ENCODE results near the gene FBLN5. TPM values are rescaled to one million over a fixed set of nuclear protein-coding genes. Genes with fewer than 3 reads are reported as not detected.

The FBLN5 gene
- total RNA-seq, result 10 to 100 TPM; 20.3 to 44.3 (median 37.2) TPM

GRCh38 chr14:91947475-91948184 is at the start of gene FBLN5:
FBLN5 (minus strand) TSS chr14:91947694; CDS start chr14:91947229, 465 bp downstream.
- H3K36me3 ChIP-seq, result no peaks in the 10 kb centered on the region
- H3K9me3 ChIP-seq, result no peaks in the 10 kb centered on the region
- peaks cover 15% of the 10 kb centered on the region for H3K4me1 ChIP-seq
- DNase-seq (ENCODE audit: low spot score in 2 of 2), result peak; percentile 82 to 88
- no peak for TF ChIP-seq POLR2A (IDR thresholded peaks at IDR 0.05)
- TF ChIP-seq POLR2AphosphoS5 (IDR thresholded peaks at IDR 0.05), result no peak
- TF ChIP-seq CTCF (IDR thresholded peaks at IDR 0.05), result no peak
- no peak for TF ChIP-seq EP300 (IDR thresholded peaks at IDR 0.05)
- peaks cover 11% of the 10 kb centered on the region for H3K27me3 ChIP-seq
- peak within 1 kb of the TSS; percentile 89 for H3K27ac ChIP-seq
- WGBS, result 9% methylated on average over 11 of the region's 54 CpGs
- H3K4me3 ChIP-seq, result peak within 1 kb of the TSS; percentile 62

- 16% methylated on average over 2 of the region's 2 CpGs for WGBS
- no peak overlapping the region for H3K4me3 ChIP-seq
- H3K4me1 ChIP-seq, result peaks cover 3% of the 10 kb centered on the region
- H3K36me3 ChIP-seq, result peaks cover 39% of the 10 kb centered on the region
- no peak overlapping the region for H3K27ac ChIP-seq
- TF ChIP-seq EP300 (IDR thresholded peaks at IDR 0.05) (no peak), CTCF (IDR thresholded peaks at IDR 0.05) (peak; percentile 42 to 48)
- H3K9me3 ChIP-seq, result no peaks in the 10 kb centered on the region
- no peaks in the 10 kb centered on the region for H3K27me3 ChIP-seq
- DNase-seq (ENCODE audit: low spot score in 2 of 2), result no peak
Measured at GRCh38 chr14:91996948-91997371, 49.5 kb upstream of the FBLN5 start.

GRCh38 chr14:91987192-91987591 is 39.7 kb upstream of the FBLN5 start:
- H3K36me3 ChIP-seq, result peaks cover 33% of the 10 kb centered on the region
- TF ChIP-seq POLR2A (IDR thresholded peaks at IDR 0.05), result no peak
- TF ChIP-seq CTCF (IDR thresholded peaks at IDR 0.05), result no peak
- TF ChIP-seq POLR2AphosphoS5 (IDR thresholded peaks at IDR 0.05), result no peak
- TF ChIP-seq EP300 (IDR thresholded peaks at IDR 0.05), result no peak
- no peak overlapping the region for H3K4me3 ChIP-seq

GRCh38 chr14:91985521-91986255 is 38.2 kb upstream of the FBLN5 start:
- no peak for DNase-seq (ENCODE audit: low spot score in 2 of 2)
- H3K9me3 ChIP-seq, result no peaks in the 10 kb centered on the region
- H3K36me3 ChIP-seq, result peaks cover 20% of the 10 kb centered on the region
- no peak overlapping the region for H3K4me3 ChIP-seq
- peaks cover 19% of the 10 kb centered on the region for H3K4me1 ChIP-seq
- WGBS, result 40% methylated on average over 4 of the region's 4 CpGs
- H3K27ac ChIP-seq, result peak overlapping the region; percentile 28
- H3K27me3 ChIP-seq, result no peaks in the 10 kb centered on the region
- no peak for TF ChIP-seq POLR2AphosphoS5 (IDR thresholded peaks at IDR 0.05)
- TF ChIP-seq POLR2A (IDR thresholded peaks at IDR 0.05), result no peak
- no peak for TF ChIP-seq CTCF (IDR thresholded peaks at IDR 0.05)

More at GRCh38 chr14:91987192-91987591, 39.7 kb upstream of the FBLN5 start:
- Histone ChIP-seq H3K27me3 (no peaks in the 10 kb centered on the region), H3K27ac (no peak overlapping the region), H3K9me3 (no peaks in the 10 kb centered on the region), H3K4me1 (peaks cover 19% of the 10 kb centered on the region)
- WGBS, result 94% methylated on average over 3 of the region's 3 CpGs
- DNase-seq (ENCODE audit: low spot score in 2 of 2), result no peak

GRCh38 chr14:91985008-91985407 is 37.5 kb upstream of the FBLN5 start:
- Histone ChIP-seq H3K27ac (no peak overlapping the region), H3K36me3 (peaks cover 19% of the 10 kb centered on the region)

More at GRCh38 chr14:91985008-91985407, 37.5 kb upstream of the FBLN5 start:
- Histone ChIP-seq H3K9me3 (no peaks in the 10 kb centered on the region), H3K4me3 (no peak overlapping the region), H3K27me3 (no peaks in the 10 kb centered on the region), H3K4me1 (peaks cover 25% of the 10 kb centered on the region)
- TF ChIP-seq POLR2AphosphoS5 (IDR thresholded peaks at IDR 0.05), result no peak
- no peak for TF ChIP-seq CTCF (IDR thresholded peaks at IDR 0.05)
- TF ChIP-seq EP300 (IDR thresholded peaks at IDR 0.05), result no peak
- no peak for TF ChIP-seq POLR2A (IDR thresholded peaks at IDR 0.05)
- WGBS, result 88% methylated on average over 4 of the region's 4 CpGs
- DNase-seq (ENCODE audit: low spot score in 2 of 2), result no peak
